GM12878 (cell line): ENCODE data around the gene OR11H7. TPM values are rescaled to one million over a fixed set of nuclear protein-coding genes. Genes with fewer than 3 reads are reported as not detected.

Experiments
- ATAC-seq: fragments of 200-7000 bp; cut with Tn5 transposase; 3 replicates; pipeline ENCODE4 v1.9.1; 2020; ENCODE audit warnings: mild to moderate bottlenecking, moderate library complexity
- BruUV-seq: library from RNA; stranded (reverse); fragments of 400-500 nt; replicated peaks from 2 replicates; lab custom pipeline; 2021; lab: Mats Ljungman, UMichigan
- CTCF ChIA-PET: fragments of 300-600 bp; sonication (Branson Sonifier 250); formaldehyde crosslinking; extraction: SDS; loops from one replicate; lab custom pipeline; 2021; ENCODE audit warnings: inconsistent platforms; lab: Yijun Ruan, JAX
- POLR2A ChIA-PET: fragments of 350-600 bp; formaldehyde crosslinking; extraction: SDS; loops from one replicate; lab custom pipeline; 2021; ENCODE audit warnings: inconsistent platforms; lab: Charles Lee
- RAD21 ChIA-PET: fragments of 300-600 bp; sonication (Branson Sonifier 250); formaldehyde crosslinking; loops from one replicate; lab custom pipeline; 2023; ENCODE audit warnings: antibody characterized with exemption; ENCODE audit not compliant: unreplicated experiment; lab: Charles Lee
- SMC1A ChIA-PET: fragments of 300-600 bp; sonication (Branson Sonifier 250); formaldehyde crosslinking; loops from one replicate; lab custom pipeline; 2023; ENCODE audit not compliant: unreplicated experiment, uncharacterized antibody; lab: Charles Lee
- DNase-seq: peaks from one replicate; pipeline ENCODE4 v3.0.0-alpha.2; 2011; ENCODE audit warnings: low read depth, low spot score
- FAIRE-seq: peaks from 3 replicates; lab custom pipeline; 2011; peaks lifted over from hg19 to GRCh38; lab: Jason Lieb, UNC
- H2AFZ ChIP-seq: 2 replicates; pipeline ENCODE4 v1.6.0; 2011; ENCODE audit warnings: low read depth, low read length, control low read depth; ENCODE audit not compliant: control insufficient read depth
- H3K27ac ChIP-seq: 2 replicates; pipeline ENCODE4 v1.5.1; 2011; ENCODE audit warnings: control low read depth; ENCODE audit not compliant: control insufficient read depth, insufficient read depth
- H3K27me3 ChIP-seq, 2 experiments: replicated peaks in 1 of 2; 2 replicates each; pipeline versions ENCODE4 v1.6.0 to v1.6.1; 2011; ENCODE audit warnings: low read length in 1 of 2; ENCODE audit not compliant: control insufficient read depth in 2 of 2, insufficient read depth in 2 of 2
- H3K36me3 ChIP-seq, 2 experiments: 2 replicates each; pipeline ENCODE4 v1.5.1; 2011; ENCODE audit warnings: low read length in 1 of 2; ENCODE audit not compliant: control insufficient read depth in 2 of 2, insufficient read depth in 2 of 2
- H3K4me1 ChIP-seq: 2 replicates; pipeline ENCODE4 v1.6.1; 2011; ENCODE audit warnings: mild to moderate bottlenecking, low read length, moderate library complexity, mixed read lengths; ENCODE audit not compliant: control insufficient read depth, insufficient read depth
- H3K4me2 ChIP-seq: 2 replicates; pipeline ENCODE4 v1.6.0; 2011; ENCODE audit warnings: control low read depth; ENCODE audit not compliant: control insufficient read depth, insufficient read depth
- H3K4me3 ChIP-seq: fragments of 200-600 bp; sonication (generic); 2 replicates; pipeline ENCODE4 v1.5.1; 2016
- H3K79me2 ChIP-seq: 2 replicates; pipeline ENCODE4 v1.6.0; 2011; ENCODE audit warnings: low read length; ENCODE audit not compliant: control insufficient read depth, insufficient read depth
- H3K9ac ChIP-seq: 2 replicates; pipeline ENCODE4 v1.8.0; 2011; ENCODE audit warnings: low read length, control low read depth, mixed read lengths; ENCODE audit not compliant: control insufficient read depth, insufficient read depth
- H3K9me3 ChIP-seq: replicated peaks from 3 replicates; pipeline ENCODE4 v1.5.1; 2011; ENCODE audit warnings: mild to moderate bottlenecking, low read length; ENCODE audit not compliant: control insufficient read depth, insufficient read depth
- H4K20me1 ChIP-seq: 2 replicates; pipeline ENCODE4 v1.6.0; 2011; ENCODE audit not compliant: control insufficient read depth, insufficient read depth
- CHD1 ChIP-seq: IDR thresholded peaks from 2 replicates; pipeline ENCODE4 v1.6.1; 2012; ENCODE audit warnings: low read depth, low read length, improper control_type of control experiment
- NFYA ChIP-seq: IDR thresholded peaks from 2 replicates; pipeline ENCODE4 v1.6.1; 2011; ENCODE audit warnings: low read depth, mild to moderate bottlenecking, low read length, improper control_type of control experiment, borderline replicate concordance
- RAD21 ChIP-seq: IDR thresholded peaks from 2 replicates; pipeline ENCODE4 v1.6.1; 2011; ENCODE audit warnings: mild to moderate bottlenecking, low read depth, low read length, moderate library complexity; ENCODE audit not compliant: insufficient read depth
- SUPT20H ChIP-seq: IDR thresholded peaks from 2 replicates; pipeline ENCODE4 v1.6.1; 2011; ENCODE audit warnings: low read depth, mild to moderate bottlenecking, low read length, moderate library complexity, borderline replicate concordance; ENCODE audit not compliant: control insufficient read depth
- ZNF592 ChIP-seq: fragments of 450-650 bp; IDR thresholded peaks from 2 replicates; pipeline ENCODE4 v1.6.1; 2017; ENCODE audit warnings: mild to moderate bottlenecking, moderate library complexity
- WGBS: methylation state at CpG from one replicate; pipeline ENCODE4 v1.1.6; 2016; ENCODE audit warnings: low lambda C conversion rate; ENCODE audit not compliant: insufficient replicate concordance, insufficient coverage; ENCODE audit errors: missing lambda C conversion rate; 5-methylcytosine and 5-hydroxymethylcytosine counted together
- in situ Hi-C: fragments of 300-500 bp; cut with MboI; formaldehyde crosslinking; loops from 9 replicates; pipeline ENCODE4 v1.14.3; 2018; ENCODE audit warnings: mixed read lengths
- intact Hi-C: fragments of 100-400 bp; cut with micrococcal nuclease; formaldehyde crosslinking; loops from one replicate; pipeline ENCODE4 v1.14.2; 2022; ENCODE audit not compliant: unreplicated experiment
- polyA plus RNA-seq, 11 experiments: library from polyadenylated mRNA; depleted of rRNA in 4 of 11; unstranded in 6 of 11; stranded (reverse) in 5 of 11; fragments of >200 nt; fragmentation: Nextera tagmentation in 4 of 11; fragmentation: Illumina TruSeq in 1 of 11; extraction: Ambion mirVana in 4 of 11; extraction: Trizol in 1 of 11; gene quantifications; 1 replicate in 1 of 11; 2 replicates in 10 of 11; pipeline versions ENCODE4 v1.2.1 to v1.2.3, GENCODE V29; 2011 to 2016; ENCODE audit warnings: inconsistent platforms in 2 of 11, missing spikeins in 2 of 11, low read depth in 1 of 11
- total RNA-seq, 4 experiments: library from RNA; depleted of rRNA in 3 of 4; stranded (reverse); fragments of >200 nt in 3 of 4; fragmentation: Illumina TruSeq in 1 of 4; extraction: Trizol in 1 of 4; gene quantifications; 2 replicates each; pipeline versions ENCODE4 v1.2.1 to v1.2.3, GENCODE V29; 2013 to 2021

Gene OR11H7
- total and polyA plus RNA-seq, 10 of the 15 experiments (the other 5 are each of a cell fraction or from before 2014, with no cell fraction given): 0.10 TPM; not detected in 9

- SMC1A ChIA-PET: interaction anchor here (1.0 kb wide), 1 partner anchor 19 kb away, joined by 3 read pairs; no protein-coding TSS in a partner anchor
- H3K27ac ChIP-seq: no peak overlapping the region
- no peak overlapping the region for H3K9ac ChIP-seq
- POLR2A ChIA-PET: no interaction called here
- H3K9me3 ChIP-seq: no peaks in the 10 kb centered on the region; the same call in 2 of the 3 replicates
- in situ Hi-C loops (no loop called here), intact Hi-C loops (no loop called here)
- RAD21 ChIA-PET: no interaction called here
- no TSS peak for BruUV-seq
- H3K4me1 ChIP-seq: no peaks in the 10 kb centered on the region
- no peak overlapping the region for H3K4me2 ChIP-seq
- no peaks in the 10 kb centered on the region for H3K36me3 ChIP-seq
- H3K27me3 ChIP-seq: no peaks in the 10 kb centered on the region
- no peak for TF ChIP-seq RAD21
- TF ChIP-seq SUPT20H: no peak
- TF ChIP-seq CHD1: no peak
- no peak for TF ChIP-seq NFYA
- TF ChIP-seq ZNF592: no peak
- no peak overlapping the region for H2AFZ ChIP-seq
- H3K79me2 ChIP-seq: no peaks in the 10 kb centered on the region
- DNase-seq (no peak), ATAC-seq (no peak), FAIRE-seq (no peak)
- H3K4me3 ChIP-seq: no peak overlapping the region
- H4K20me1 ChIP-seq: no peaks in the 10 kb centered on the region
- CTCF ChIA-PET: no interaction called here
- WGBS: 96% methylated on average over 2 of the region's 2 CpGs
These were observed 48.6 kb downstream of the OR11H7 start for GRCh38 chr14:20277409-20277808.
